Heart left ventricle (tissue), 16 donors: ENCODE measurements around the gene CNNM3. TPM values are rescaled to one million over a fixed set of nuclear protein-coding genes. Genes with fewer than 3 reads are reported as not detected.

Experiments
- ATAC-seq, 4 donors: fragments of 200-7000 bp; cut with Tn5 transposase; one replicate each; pipeline ENCODE4 v1.9.1; 2020 to 2022; ENCODE audit warnings: moderate library complexity in 4 of 4, mild to moderate bottlenecking in 3 of 4, moderate number of reproducible peaks in 1 of 4
- DNase-seq, 5 donors: peaks; one replicate each; pipeline ENCODE4 v3.0.0-alpha.2; 2020
- H3K27ac ChIP-seq, 12 donors: fragments of 200-600 bp; sonication (generic) in 4 of 12; one replicate each; pipeline versions ENCODE4 v1.5.0 to v1.8.0; 2016 to 2022; ENCODE audit warnings: mild to moderate bottlenecking in 2 of 12
- H3K27me3 ChIP-seq, 9 donors: fragments of 200-600 bp; sonication (generic) in 2 of 9; one replicate each; pipeline versions ENCODE4 v1.5.1 to v1.8.0; 2016 to 2022; ENCODE audit warnings: mild to moderate bottlenecking in 3 of 9
- H3K36me3 ChIP-seq, 9 donors: fragments of 200-600 bp; sonication (generic) in 2 of 9; one replicate each; pipeline versions ENCODE4 v1.5.0 to v1.8.0; 2018 to 2022; ENCODE audit warnings: mild to moderate bottlenecking in 2 of 9
- H3K4me1 ChIP-seq, 12 donors: fragments of 200-600 bp; sonication (generic) in 4 of 12; one replicate each; pipeline versions ENCODE4 v1.5.0 to v1.8.0; 2016 to 2022; ENCODE audit warnings: mild to moderate bottlenecking in 3 of 12
- H3K4me3 ChIP-seq, 12 donors: fragments of 200-600 bp; sonication (generic) in 4 of 12; one replicate each; pipeline versions ENCODE4 v1.5.0 to v1.8.0; 2017 to 2022; ENCODE audit warnings: mild to moderate bottlenecking in 9 of 12, moderate library complexity in 4 of 12
- H3K9me3 ChIP-seq, 12 donors: fragments of 200-600 bp; sonication (generic) in 4 of 12; one replicate each; pipeline versions ENCODE4 v1.5.0 to v1.8.0; 2016 to 2022; ENCODE audit warnings: mild to moderate bottlenecking in 1 of 12
- CTCF ChIP-seq, 12 donors: fragments of 200-600 bp; sonication (generic) in 4 of 12; IDR thresholded peaks; one replicate each; pipeline versions ENCODE4 v1.5.0 to v1.8.0; 2018 to 2022; ENCODE audit warnings: antibody characterized with exemption in 12 of 12, mild to moderate bottlenecking in 5 of 12
- POLR2A ChIP-seq, 2 donors: fragments of 450-650 bp; IDR thresholded peaks; one replicate each; pipeline ENCODE4 v1.6.1; 2017; ENCODE audit warnings: antibody characterized with exemption in 2 of 2, mild to moderate bottlenecking in 2 of 2, moderate library complexity in 2 of 2
- WGBS, 4 donors: extraction: QIAGEN DNeasy Blood & Tissue Kit in 2 of 4; methylation state at CpG; one replicate each; pipeline versions ENCODE4 v1.1.5 to v1.1.7; 2013 to 2018; 5-methylcytosine and 5-hydroxymethylcytosine counted together
- intact Hi-C, 10 donors: fragments of 100-400 bp; cut with DNase I; formaldehyde crosslinking; loops; one replicate each; pipeline versions ENCODE4 v1.11.1 to v1.14.2; 2022
- polyA plus RNA-seq, 2 donors: library from polyadenylated mRNA; stranded (reverse); fragments of 200-250 nt; gene quantifications; one replicate each; pipeline ENCODE4 v1.2.3, GENCODE V29; 2013
- total RNA-seq, 9 donors: library from RNA; depleted of rRNA in 2 of 9; stranded (reverse); fragments of >200 nt in 2 of 9; fragmentation: NEBNext Ultra II Directional in 3 of 9; extraction: Animal tissue kit (Norgen Biotek cat#: 25700) in 3 of 9; gene quantifications; one replicate each; pipeline versions ENCODE4 v1.1.0 to v1.2.4, GENCODE V29; 2016 to 2023
- donor health status: ischemic (EF 13 %, LVEDD 7.1; RV severe dilation, severe dysfunction).
- donor health status: healthy with polysubstance abuse.
- donor health status: DM: no; HTN: yes; CAD: no.
- donor health status: DM: no; HTN: no; CAD: no.
- donor health status: ischemic (EF 25% LVEDD 6.9; RV normal size, moderate dysfunction).
- donor health status: ischemic (EF 25% LVEDD 5.7; RV mildly dilated, moderate dysfunction).
- donor health status: healthy.
- donor health status: DM: yes; HTN: yes; CAD: no.
- donor health status: ischemic (EF 35%, LVEDD 5.7; RV mildly dilated, moderate dysfunction).
- donor health status: nonischemic (EF 11% LVEDD 7.7; RV severe dilation, severe dysfunction).
- donor health status: DM: yes; HTN: yes; CAD: no.
- donor health status: PGD.
- donor health status: ischemic (EF 29% LVEDD 5.4; RV normal size, mild dysfunction).
- donor health status: nonischemic (EF 23%, LVEDD 6.1; RV moderate dilation, normal function).

Gene CNNM3
- total and polyA plus RNA-seq, 11 donors: 5.1 to 17.7 (median 10.2) TPM

DNA sequence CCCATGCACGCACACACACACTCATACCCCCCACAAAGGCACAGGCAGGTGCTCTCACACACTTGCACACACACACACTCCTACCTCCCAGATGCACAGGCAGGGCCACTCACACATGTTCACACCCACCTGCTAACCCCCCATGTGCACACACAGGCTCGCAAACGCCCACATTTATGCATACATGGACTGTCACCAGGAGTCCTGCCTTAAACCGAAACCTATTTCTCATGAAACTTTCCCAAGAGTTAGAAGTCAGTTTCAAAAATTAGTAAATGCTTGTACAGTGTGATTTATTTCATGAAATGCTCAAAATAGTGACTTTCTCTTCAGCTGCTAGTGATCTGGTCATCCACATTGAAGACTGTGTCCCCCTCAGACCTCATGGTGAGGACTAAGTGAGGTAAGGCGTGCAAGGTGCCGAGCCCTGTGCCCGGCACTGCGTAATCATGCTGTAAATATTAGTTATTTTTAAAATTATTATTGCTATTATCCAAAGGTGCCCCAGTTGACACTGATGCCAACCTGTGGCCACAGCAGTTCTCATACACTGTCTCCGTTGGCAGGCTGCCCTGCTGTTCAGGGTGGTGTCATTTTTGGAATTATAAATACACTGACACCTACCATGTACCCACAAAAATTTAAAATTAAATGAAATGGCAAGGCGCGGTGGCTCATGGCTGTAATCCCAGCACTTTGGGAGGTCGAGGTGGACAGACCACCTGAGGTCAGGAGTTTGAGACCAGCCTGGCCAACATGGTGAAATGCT lies 43.0 kb upstream of the CNNM3 start:
- TF ChIP-seq POLR2A (IDR thresholded peaks at IDR 0.05): no peak
- TF ChIP-seq CTCF (IDR thresholded peaks at IDR 0.05): no peak
- no peaks in the 10 kb centered on the region for H3K27me3 ChIP-seq
- peak in 1 of 5 donors; percentile 50 for DNase-seq

GRCh38 chr2:96773922-96774321 lies 42.1 kb upstream of the CNNM3 start:
- no peak for TF ChIP-seq POLR2A (IDR thresholded peaks at IDR 0.05)
- no peak for TF ChIP-seq CTCF (IDR thresholded peaks at IDR 0.05)
- Histone ChIP-seq H3K27ac (peak overlapping the region in 1 of 12 donors; percentile 55), H3K4me3 (peak overlapping the region in 2 of 12 donors; percentile 6 to 52)

More for the DNA sequence above, 43.0 kb upstream of the CNNM3 start:
- Histone ChIP-seq H3K4me1 (peaks cover 0 to 24% (median 5%) of the 10 kb centered on the region in 12 donors), H3K4me3 (no peak overlapping the region), H3K9me3 (no peaks in the 10 kb centered on the region), H3K36me3 (no peaks in the 10 kb centered on the region), H3K27ac (no peak overlapping the region)
- 82 to 91% (median 85%) methylated on average over 12 of the region's 12 CpGs for WGBS, 4 donors
- ATAC-seq: no peak
- intact Hi-C loops: no loop called here

DNA sequence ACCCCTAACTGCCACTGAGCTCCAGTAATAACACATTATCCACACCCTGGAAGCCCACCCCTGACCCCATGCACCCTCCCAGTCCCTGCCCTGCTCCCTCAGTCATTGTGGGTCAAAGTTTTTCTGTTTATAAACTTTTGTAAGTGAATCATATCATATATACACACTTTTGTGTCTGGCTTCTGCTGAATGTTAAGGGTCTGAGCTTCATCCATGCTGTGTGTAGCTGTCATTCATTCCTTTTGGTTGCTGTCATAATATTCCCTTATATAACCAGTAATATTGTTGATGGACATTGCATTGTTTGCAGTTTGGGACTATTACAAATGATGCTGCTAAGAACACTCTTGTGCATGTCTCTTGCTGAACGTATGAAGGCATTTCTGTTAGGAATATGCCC lies 40.9 kb upstream of the CNNM3 start:
- H3K27me3 ChIP-seq: no peaks in the 10 kb centered on the region
- no peak overlapping the region for H3K4me3 ChIP-seq
- ATAC-seq (no peak), DNase-seq (no peak)
- H3K4me1 ChIP-seq: peaks cover 0 to 17% (median 2%) of the 10 kb centered on the region in 12 donors
- intact Hi-C loops: no loop called here
- H3K27ac ChIP-seq: no peak overlapping the region
- H3K36me3 ChIP-seq: no peaks in the 10 kb centered on the region
- H3K9me3 ChIP-seq: no peaks in the 10 kb centered on the region
- no peak for TF ChIP-seq POLR2A (IDR thresholded peaks at IDR 0.05)
- no peak for TF ChIP-seq CTCF (IDR thresholded peaks at IDR 0.05)
- 0 to 33% (median 16%) methylated on average over 1 of the region's 1 CpG for WGBS, 4 donors

More at GRCh38 chr2:96773922-96774321, 42.1 kb upstream of the CNNM3 start:
- Histone ChIP-seq H3K27me3 (no peaks in the 10 kb centered on the region), H3K36me3 (no peaks in the 10 kb centered on the region), H3K4me1 (peaks cover 0 to 24% (median 5%) of the 10 kb centered on the region in 12 donors), H3K9me3 (no peaks in the 10 kb centered on the region)
- intact Hi-C loops: no loop called here
- ATAC-seq: no peak
- 78 to 85% (median 79%) methylated on average over 7 of the region's 7 CpGs for WGBS, 4 donors
- no peak for DNase-seq

- TF ChIP-seq POLR2A (IDR thresholded peaks at IDR 0.05) (no peak), CTCF (IDR thresholded peaks at IDR 0.05) (no peak)
- 80 to 84% (median 82%) methylated on average over 4 of the region's 4 CpGs for WGBS, 4 donors
- Histone ChIP-seq H3K4me1 (peaks cover 0 to 21% (median 15%) of the 10 kb centered on the region in 12 donors), H3K4me3 (no peak overlapping the region), H3K9me3 (no peaks in the 10 kb centered on the region), H3K27ac (no peak overlapping the region), H3K36me3 (no peaks in the 10 kb centered on the region), H3K27me3 (no peaks in the 10 kb centered on the region)
- intact Hi-C loops: no loop called here
- ATAC-seq: no peak
- no peak for DNase-seq
Observed at GRCh38 chr2:96783388-96783787, 32.7 kb upstream of the CNNM3 start.
